H1 (cell line): ENCODE measurements around the gene CD47. TPM values are rescaled to one million over a fixed set of nuclear protein-coding genes. Genes with fewer than 3 reads are reported as not detected.

Experiments
- CTCF ChIA-PET: fragments of 300-600 bp; sonication (Branson Sonifier 250); formaldehyde crosslinking; loops from one replicate; lab custom pipeline; 2021; ENCODE audit not compliant: partially characterized antibody; lab: Charles Lee
- POLR2A ChIA-PET: fragments of 300-600 bp; sonication (Branson Sonifier 250); formaldehyde crosslinking; loops from one replicate; lab custom pipeline; 2021; ENCODE audit warnings: inconsistent platforms; ENCODE audit not compliant: partially characterized antibody; lab: Charles Lee
- DNase-seq, 2 experiments: peaks; one replicate each; pipeline versions ENCODE4 v3.0.0 to v3.0.0-alpha.2; 2010 to 2022; ENCODE audit warnings: low spot score in 2 of 2, low read depth in 1 of 2, mixed read lengths in 1 of 2
- FAIRE-seq: peaks from 2 replicates; lab custom pipeline; 2011; peaks lifted over from hg19 to GRCh38; lab: Jason Lieb, UNC
- H2AFZ ChIP-seq: 2 replicates; pipeline ENCODE4 v1.8.1; 2012; ENCODE audit warnings: low read length, inconsistent platforms
- H2AK5ac ChIP-seq: 2 replicates; pipeline ENCODE4 v1.6.1; 2013; ENCODE audit warnings: low read depth, low read length
- H2BK120ac ChIP-seq: replicated peaks from 2 replicates; pipeline ENCODE3; 2013; ENCODE audit warnings: low read depth, low read length, inconsistent platforms
- H2BK12ac ChIP-seq: 2 replicates; pipeline ENCODE4 v1.6.1; 2013; ENCODE audit warnings: low read depth, low read length
- H2BK15ac ChIP-seq: 2 replicates; pipeline ENCODE4 v1.6.1; 2013; ENCODE audit warnings: low read length
- H2BK20ac ChIP-seq: 2 replicates; pipeline ENCODE4 v1.6.1; 2013; ENCODE audit warnings: low read length
- H2BK5ac ChIP-seq: 2 replicates; pipeline ENCODE4 v1.6.1; 2013; ENCODE audit warnings: low read depth, low read length
- H3K14ac ChIP-seq: 2 replicates; pipeline ENCODE4 v1.6.1; 2013; ENCODE audit warnings: inconsistent platforms; ENCODE audit not compliant: insufficient read length
- H3K18ac ChIP-seq: 2 replicates; pipeline ENCODE4 v1.6.1; 2013; ENCODE audit warnings: low read length; ENCODE audit errors: extremely low read depth
- H3K23ac ChIP-seq: 2 replicates; pipeline ENCODE4 v1.6.1; 2013; ENCODE audit warnings: inconsistent platforms; ENCODE audit not compliant: insufficient read length
- H3K23me2 ChIP-seq: 2 replicates; pipeline ENCODE4 v1.6.1; 2013; ENCODE audit warnings: low read depth, low read length
- H3K27ac ChIP-seq: 2 replicates; pipeline ENCODE4 v1.6.1; 2011; ENCODE audit warnings: low read depth, low read length, inconsistent platforms
- H3K27me3 ChIP-seq, 4 experiments: replicated peaks in 1 of 4; 1 replicate in 1 of 4; 2 replicates in 3 of 4; pipeline versions ENCODE4 v1.6.1 to v1.8.1; 2011 to 2013; ENCODE audit warnings: low read length in 3 of 4, mild to moderate bottlenecking in 3 of 4, inconsistent platforms in 2 of 4, mixed read lengths in 2 of 4, moderate library complexity in 1 of 4; ENCODE audit not compliant: control insufficient read depth in 3 of 4, insufficient read depth in 3 of 4; ENCODE audit errors: extremely low read depth in 1 of 4
- H3K36me3 ChIP-seq, 4 experiments: 2 replicates each; pipeline versions ENCODE4 v1.6.1 to v1.8.1; 2011 to 2013; ENCODE audit warnings: mild to moderate bottlenecking in 4 of 4, low read length in 3 of 4, moderate library complexity in 2 of 4, control low read depth in 1 of 4, inconsistent platforms in 1 of 4; ENCODE audit not compliant: insufficient read depth in 4 of 4, control insufficient read depth in 2 of 4
- H3K4ac ChIP-seq: replicated peaks from 2 replicates; pipeline ENCODE3; 2013; ENCODE audit warnings: low read length, low read depth, mixed read lengths, inconsistent platforms; ENCODE audit not compliant: insufficient read length
- H3K4me1 ChIP-seq, 4 experiments: replicated peaks in 1 of 4; 1 replicate in 1 of 4; 2 replicates in 3 of 4; pipeline versions ENCODE4 v1.6.1 to v1.8.1; 2011 to 2013; ENCODE audit warnings: low read length in 3 of 4, inconsistent platforms in 2 of 4, mixed read lengths in 1 of 4; ENCODE audit not compliant: insufficient read depth in 4 of 4, control insufficient read depth in 3 of 4
- H3K4me2 ChIP-seq, 2 experiments: 2 replicates each; pipeline versions ENCODE4 v1.6.1 to v1.8.1; 2011 to 2013; ENCODE audit warnings: low read depth in 2 of 2, low read length in 2 of 2, control low read depth in 1 of 2, inconsistent platforms in 1 of 2, mild to moderate bottlenecking in 1 of 2; ENCODE audit not compliant: insufficient read depth in 1 of 2
- H3K4me3 ChIP-seq, 4 experiments: fragments of 200-600, 300-600 bp in 1 of 4; sonication (generic), shearing (Covaris generic), sonication (Bioruptor Twin) in 1 of 4; 2 replicates each; pipeline versions ENCODE4 v1.5.1 to v1.8.1; 2011 to 2016; ENCODE audit warnings: low read length in 4 of 4, low read depth in 3 of 4, control low read depth in 2 of 4, inconsistent platforms in 2 of 4, mild to moderate bottlenecking in 2 of 4, mixed read lengths in 1 of 4, moderate library complexity in 1 of 4; ENCODE audit not compliant: insufficient read depth in 2 of 4; ENCODE audit errors: extremely low read depth in 1 of 4
- H3K56ac ChIP-seq: replicated peaks from 2 replicates; pipeline ENCODE3; 2013; ENCODE audit warnings: low read depth, mild to moderate bottlenecking, mixed read lengths, low read length, inconsistent platforms; ENCODE audit not compliant: insufficient read length
- H3K79me1 ChIP-seq: 2 replicates; pipeline ENCODE4 v1.6.1; 2013; ENCODE audit warnings: low read depth, low read length, control low read depth
- H3K79me2 ChIP-seq, 2 experiments: 2 replicates each; pipeline versions ENCODE4 v1.6.1 to v1.8.1; 2012 to 2013; ENCODE audit warnings: low read length in 2 of 2, mild to moderate bottlenecking in 2 of 2, inconsistent platforms in 1 of 2; ENCODE audit not compliant: insufficient read depth in 2 of 2, control insufficient read depth in 1 of 2
- H3K9ac ChIP-seq, 4 experiments: replicated peaks in 1 of 4; 1 replicate in 1 of 4; 2 replicates in 3 of 4; pipeline versions ENCODE4 v1.6.1 to v1.8.1; 2011 to 2013; ENCODE audit warnings: low read depth in 3 of 4, low read length in 3 of 4, control low read depth in 2 of 4, mild to moderate bottlenecking in 2 of 4, moderate library complexity in 2 of 4, inconsistent platforms in 1 of 4; ENCODE audit errors: extremely low read depth in 1 of 4
- H3K9me3 ChIP-seq, 2 experiments: 2 replicates each; pipeline versions ENCODE4 v1.6.1 to v1.8.1; 2012 to 2013; ENCODE audit warnings: mild to moderate bottlenecking in 2 of 2, moderate library complexity in 2 of 2, control low read depth in 1 of 2, inconsistent platforms in 1 of 2, low read depth in 1 of 2, low read length in 1 of 2, mixed read lengths in 1 of 2; ENCODE audit not compliant: insufficient read depth in 2 of 2
- H4K20me1 ChIP-seq, 2 experiments: replicated peaks in 1 of 2; 2 replicates each; pipeline versions ENCODE3 to v1.8.1; 2011 to 2013; ENCODE audit warnings: inconsistent platforms in 2 of 2, low read length in 2 of 2, mild to moderate bottlenecking in 1 of 2; ENCODE audit not compliant: insufficient read depth in 2 of 2, control insufficient read depth in 1 of 2
- H4K5ac ChIP-seq: 2 replicates; pipeline ENCODE4 v1.6.1; 2013; ENCODE audit warnings: low read length, low read depth, mixed read lengths, inconsistent platforms; ENCODE audit not compliant: insufficient read length
- H4K8ac ChIP-seq: 2 replicates; pipeline ENCODE4 v1.8.0; 2013; ENCODE audit warnings: mild to moderate bottlenecking, moderate library complexity, low read length, inconsistent platforms; ENCODE audit not compliant: insufficient read depth; ENCODE audit errors: extremely low read depth
- H4K91ac ChIP-seq: replicated peaks from 2 replicates; pipeline ENCODE3; 2013; ENCODE audit warnings: low read length, mixed read lengths, inconsistent platforms; ENCODE audit not compliant: insufficient read length
- CBX5 ChIP-seq: fragments of 300-800, 300-1000 bp; sonication (generic); IDR thresholded peaks from 2 replicates; pipeline ENCODE4 v1.7.1; 2016; ENCODE audit warnings: antibody characterized with exemption, low read length, low read depth
- CEBPB ChIP-seq: IDR thresholded peaks from 2 replicates; pipeline ENCODE4 v1.6.1; 2012; ENCODE audit warnings: low read depth, low read length
- FOSL1 ChIP-seq: IDR thresholded peaks from 2 replicates; pipeline ENCODE4 v1.6.1; 2011; ENCODE audit warnings: mild to moderate bottlenecking, low read depth, low read length, moderate library complexity; ENCODE audit not compliant: insufficient read depth
- JUND ChIP-seq: IDR thresholded peaks from 2 replicates; pipeline ENCODE4 v1.6.1; 2011; ENCODE audit warnings: mild to moderate bottlenecking, improper control_type of control experiment, low read length
- KDM1A ChIP-seq: fragments of 200-600, 300-600 bp; sonication (generic); IDR thresholded peaks from 2 replicates; pipeline ENCODE4 v1.7.1; 2016; ENCODE audit warnings: mild to moderate bottlenecking, low read length, borderline replicate concordance
- SIRT6 ChIP-seq: IDR thresholded peaks from one replicate; pipeline ENCODE4 v1.7.1; 2012; ENCODE audit warnings: low read length, inconsistent platforms
- TBP ChIP-seq: IDR thresholded peaks from 2 replicates; pipeline ENCODE4 v1.6.1; 2011; ENCODE audit warnings: low read depth, low read length, improper control_type of control experiment
- polyA plus RNA-seq, 7 experiments: library from polyadenylated mRNA; depleted of rRNA in 3 of 7; stranded (reverse) in 5 of 7; unstranded in 2 of 7; fragments of >200 nt in 5 of 7; fragments of 200-250 nt in 2 of 7; gene quantifications; 1 replicate in 5 of 7; 2 replicates in 1 of 7; 4 replicates in 1 of 7; pipeline versions ENCODE4 v1.2.1 to v1.2.3, GENCODE V29; 2011 to 2013; ENCODE audit warnings: missing spikeins in 2 of 7, mixed read lengths in 2 of 7
- total RNA-seq: library from RNA; stranded (reverse); fragmentation: NEBNext Ultra II Directional; extraction: Animal tissue kit (Norgen Biotek cat#: 25700); gene quantifications from 2 replicates; pipeline ENCODE4 v1.2.1, GENCODE V29; 2021

Gene CD47
- total and polyA plus RNA-seq, 2 of the 8 experiments (the other 6 are each of a cell fraction or from before 2014, with no cell fraction given), result 14.4 to 19.3 TPM

GRCh38 chr3:108085370-108085769 lies 5.5 kb downstream of the CD47 start:
- Histone ChIP-seq H3K18ac (no peak overlapping the region), H3K23me2 (peaks cover 3% of the 10 kb centered on the region; the same call in 1 of the 2 replicates), H3K79me2 (peaks cover 0 to 4% of the 10 kb centered on the region in 2 experiments; a peak in 1 of 4 replicates), H3K4me1 (peaks cover 0 to 3% (median 0%) of the 10 kb centered on the region in 4 experiments; a peak in 2 of 7 replicates), H4K20me1 (no peaks in the 10 kb centered on the region), H2BK120ac (no peak overlapping the region), H3K79me1 (no peaks in the 10 kb centered on the region), H3K56ac (no peak overlapping the region), H2BK20ac (no peak overlapping the region), H4K8ac (no peak overlapping the region), H3K14ac (no peak overlapping the region), H4K5ac (no peak overlapping the region), H3K27ac (no peak overlapping the region), H3K9me3 (no peaks in the 10 kb centered on the region), H3K36me3 (no peaks in the 10 kb centered on the region), H3K4me3 (no peak overlapping the region), H2BK15ac (no peak overlapping the region), H3K9ac (no peak overlapping the region), H3K4ac (no peak overlapping the region), H3K27me3 (peaks cover 0 to 2% (median under 1%) of the 10 kb centered on the region in 4 experiments; a peak in 4 of 7 replicates), H3K23ac (no peak overlapping the region), H4K91ac (no peak overlapping the region), H2BK5ac (no peak overlapping the region), H2AFZ (no peak overlapping the region), H3K4me2 (no peak overlapping the region), H2AK5ac (no peak overlapping the region), H2BK12ac (no peak overlapping the region)
- ChIA-PET POLR2A (no interaction called here), CTCF (interaction anchor here (1.0 kb wide), 1 partner anchor 11 kb away, joined by 3 read pairs; no protein-coding TSS in a partner anchor)
- DNase-seq (no peak), FAIRE-seq (no peak)
- TF ChIP-seq FOSL1 (no peak), SIRT6 (no peak), CEBPB (no peak), TBP (no peak), KDM1A (no peak), CBX5 (no peak), JUND (no peak)
